HL-60/S4 (cell line): ENCODE data around the gene PAK1IP1.
"Not testable (repeated sequence)": the region's sequence is repeated elsewhere in the genome, so short reads cannot be mapped to it uniquely, and the experiment has no call there.

Experiments used
- in situ Hi-C: fragments of 300-500 bp; cut with MboI; formaldehyde crosslinking; loops from 2 replicates; pipeline ENCODE4 v1.14.3; 2022; ENCODE audit warnings: low sequenced_read_pairs

The PAK1IP1 gene

DNA sequence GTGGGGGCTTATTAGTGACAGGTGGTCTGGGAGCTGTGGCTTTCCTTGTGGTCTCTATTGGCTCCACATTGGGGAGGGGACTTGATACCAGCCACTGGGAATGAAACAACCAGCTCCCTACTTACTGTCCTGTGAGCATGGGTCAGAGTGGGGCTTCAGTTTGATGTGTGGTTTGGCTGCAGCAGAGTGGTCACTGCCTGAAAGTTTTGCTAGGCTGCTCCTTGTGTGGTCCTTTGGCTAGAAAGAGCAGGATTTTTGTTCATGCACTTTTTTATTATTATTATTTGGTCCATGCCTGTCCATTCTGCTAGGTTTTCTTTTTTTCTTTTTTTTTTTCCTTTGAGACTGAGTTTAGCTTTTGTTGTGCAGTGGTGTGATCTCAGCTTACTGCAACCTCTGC is 45.3 kb downstream of the PAK1IP1 start:
- in situ Hi-C loops = no loop called here

DNA sequence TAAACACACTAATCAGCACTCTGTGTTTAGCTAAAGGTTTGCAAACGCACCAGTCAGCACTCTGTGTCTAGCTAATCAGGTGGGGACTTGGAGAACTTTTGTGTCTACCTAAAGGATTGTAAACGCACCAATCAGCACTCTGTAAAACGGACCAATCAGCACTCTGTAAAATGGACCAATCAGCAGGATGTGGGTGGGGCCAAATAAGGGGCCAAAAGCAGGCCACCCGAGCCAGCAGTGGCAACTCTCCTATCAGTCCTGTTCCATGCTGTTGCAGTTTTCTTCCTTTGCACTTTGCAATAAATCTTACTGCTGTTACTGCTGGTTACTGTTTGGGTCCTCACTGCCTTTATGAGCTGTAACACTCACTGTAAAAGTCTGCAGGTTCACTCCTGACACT is 46.9 kb downstream of the PAK1IP1 start:
- in situ Hi-C loops = not testable (repeated sequence)

DNA sequence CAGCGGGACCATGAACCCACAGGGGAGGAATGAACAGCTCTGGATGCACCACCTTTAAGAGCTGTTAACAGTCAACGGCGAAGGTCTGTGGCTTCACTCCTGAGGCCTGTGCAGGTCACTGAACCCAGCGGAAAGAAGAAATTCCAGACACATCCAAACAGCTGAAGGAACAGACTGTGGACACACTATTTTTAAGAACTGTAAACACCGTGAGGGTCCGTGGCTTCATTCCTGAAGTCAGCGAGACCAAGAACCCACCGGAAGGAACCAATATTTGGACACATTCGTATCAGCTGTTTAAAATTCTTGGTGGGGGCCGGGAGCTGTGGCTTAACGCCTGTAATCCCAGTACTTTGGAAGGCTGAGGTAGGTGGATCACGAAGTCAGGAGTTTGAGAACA is 47.5 kb downstream of the PAK1IP1 start:
- in situ Hi-C loops = no loop called here

DNA sequence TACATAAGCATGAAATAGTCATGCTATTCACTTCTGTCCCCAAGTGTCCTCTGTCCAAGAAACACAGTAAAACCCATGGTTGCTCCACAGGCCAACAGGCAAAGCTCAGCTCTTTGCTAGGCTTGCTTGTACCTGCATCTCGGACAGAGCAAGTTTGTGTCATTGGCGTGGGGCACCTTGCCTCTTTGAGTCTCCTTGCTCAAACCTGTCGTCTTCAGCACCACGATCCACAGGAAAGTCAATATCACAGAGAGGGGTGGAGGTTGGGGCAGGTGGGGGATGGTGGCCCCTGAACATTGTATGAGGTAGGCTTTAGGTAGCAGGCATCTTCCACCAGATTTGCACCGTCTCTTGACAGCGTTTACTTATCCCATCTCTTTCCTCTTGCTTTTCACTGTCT is 48.7 kb downstream of the PAK1IP1 start:
- in situ Hi-C loops = no loop called here

DNA sequence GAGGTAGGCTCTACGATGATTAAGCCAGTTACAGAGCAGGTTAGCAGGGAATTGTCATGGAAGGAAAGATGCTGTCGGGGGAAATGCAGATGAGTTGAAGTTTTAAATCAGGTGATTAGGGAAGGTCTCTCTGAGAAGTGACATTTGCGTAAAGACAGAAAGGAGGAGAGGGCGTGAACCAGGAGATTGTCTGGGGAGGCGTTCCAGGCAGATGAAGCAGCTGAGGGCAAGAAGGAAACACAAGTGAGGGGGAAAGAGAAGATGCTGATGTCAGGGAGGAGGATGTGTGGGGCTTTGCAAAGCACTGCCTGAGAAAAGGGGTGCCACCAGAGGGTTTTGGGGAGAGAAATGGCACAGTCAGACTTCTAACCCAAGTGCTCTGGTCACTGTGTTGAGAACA is 50.3 kb downstream of the PAK1IP1 start:
- in situ Hi-C loops = no loop called here

DNA sequence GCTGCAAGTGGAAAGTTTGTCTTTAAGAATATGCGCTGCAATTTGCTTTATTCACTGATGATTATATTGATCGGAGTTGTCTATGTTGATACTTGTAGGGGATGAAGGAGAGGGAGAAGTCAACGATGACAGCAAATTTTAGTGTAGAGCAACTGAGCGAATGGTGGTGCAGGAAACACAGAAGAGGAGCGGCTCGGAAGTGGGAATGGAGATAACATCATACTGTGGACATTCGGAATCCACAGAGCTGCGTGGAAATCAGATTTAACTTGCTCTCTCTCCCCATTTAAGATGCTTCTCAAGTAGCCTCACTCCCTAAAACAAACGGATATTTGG is 52.1 kb downstream of the PAK1IP1 start:
- in situ Hi-C loops = no loop called here

DNA sequence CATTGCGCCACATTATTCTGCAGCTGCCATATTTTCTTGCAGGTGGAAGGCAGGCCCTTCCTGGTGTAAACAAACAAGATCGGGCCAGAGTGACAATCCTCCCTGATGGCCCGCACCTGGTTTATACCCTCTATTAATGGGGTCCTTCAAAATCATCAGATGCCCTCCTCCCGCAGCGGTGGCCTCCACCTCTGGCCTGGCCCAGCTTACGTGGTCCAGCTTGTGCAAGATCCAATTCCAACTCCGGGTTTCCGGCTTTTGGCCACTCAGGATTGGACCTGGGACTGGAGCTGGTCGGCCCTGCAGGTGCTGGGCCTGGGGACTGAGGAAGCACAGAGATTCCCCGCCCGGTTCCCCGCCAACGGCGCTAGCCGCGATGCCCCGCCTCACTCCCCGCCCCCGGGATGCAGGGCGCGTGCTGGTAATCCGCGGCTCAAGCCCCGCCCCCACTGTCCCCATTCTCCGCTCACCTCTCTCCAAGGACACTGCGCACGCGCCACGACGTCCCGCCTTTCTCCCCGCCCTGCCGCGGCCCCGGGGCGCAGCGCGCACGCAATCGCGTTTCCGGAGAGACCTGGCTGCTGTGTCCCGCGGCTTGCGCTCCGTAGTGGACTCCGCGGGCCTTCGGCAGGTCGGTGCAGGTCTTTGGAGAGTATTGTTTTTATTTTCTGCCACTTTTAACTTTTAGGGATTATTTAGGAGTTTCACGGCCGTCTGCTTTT is 52.6 kb downstream of the PAK1IP1 start, which contains the start of gene TMEM14B:
Gene TMEM14B, plus strand, starts transcription at position 555 of the 722 bp plus-strand sequence. CDS start 1,441 bp downstream, outside the sequence.
- in situ Hi-C loops = no loop called here

DNA sequence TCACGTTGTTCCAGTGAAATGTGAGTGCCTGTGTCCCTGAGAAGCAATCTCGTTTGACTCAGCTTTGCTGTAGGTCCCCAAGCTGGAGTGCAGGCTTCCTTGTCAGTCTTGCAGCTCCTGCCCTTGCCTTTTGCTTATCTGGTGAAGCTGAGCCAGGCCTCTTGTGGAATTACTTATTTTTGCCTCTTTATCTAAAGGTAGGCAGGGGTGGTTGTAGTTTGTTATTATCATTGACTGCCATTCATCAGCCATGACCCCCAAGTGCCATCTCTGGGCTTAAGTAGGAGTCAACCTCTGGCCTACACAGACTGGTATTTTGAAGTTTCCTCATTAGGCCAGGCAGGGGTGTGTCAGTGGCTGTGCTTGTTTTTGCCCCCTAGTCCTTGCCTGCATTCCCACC is 55.0 kb downstream of the PAK1IP1 start:
- in situ Hi-C loops = no loop called here

DNA sequence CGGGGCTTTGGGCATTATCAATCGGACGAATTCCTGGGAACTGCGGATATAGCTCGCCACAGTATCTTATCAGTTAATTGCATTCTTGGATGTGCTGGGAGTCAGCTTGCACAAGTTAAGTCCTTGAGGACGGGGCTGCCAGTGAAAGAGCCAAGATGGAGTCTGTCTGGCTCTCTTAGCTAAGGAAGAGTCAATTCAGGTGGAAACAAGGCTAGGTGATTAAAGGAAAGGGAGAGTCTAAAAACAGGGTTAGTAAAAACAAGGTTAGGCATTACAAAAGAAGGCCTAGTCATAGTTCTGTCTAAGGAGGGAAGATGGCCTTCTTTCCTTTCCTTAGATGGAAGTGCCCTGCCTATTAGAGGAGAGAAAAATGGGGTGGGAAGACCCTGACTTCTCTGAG is 55.8 kb downstream of the PAK1IP1 start:
- in situ Hi-C loops = not testable (repeated sequence)

DNA sequence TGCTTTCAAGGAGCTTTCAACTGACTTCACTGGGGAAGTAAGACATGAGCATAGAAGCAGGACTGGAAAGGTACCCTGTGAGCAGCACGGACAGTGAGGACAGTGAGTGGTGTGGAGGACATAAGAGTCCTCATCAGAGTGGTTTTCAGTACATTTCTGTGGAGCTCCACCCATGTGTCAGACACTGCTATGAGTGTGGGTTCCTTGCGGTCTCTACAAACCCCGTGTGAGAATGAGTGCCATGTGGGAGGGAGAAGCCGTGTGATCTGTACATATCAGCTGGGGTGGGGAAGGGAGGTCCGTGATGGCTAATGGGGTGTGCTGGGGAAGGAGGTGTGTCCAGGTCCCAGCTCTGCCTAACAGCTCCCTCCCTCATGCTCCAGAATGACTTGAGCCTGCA is 57.0 kb downstream of the PAK1IP1 start:
- in situ Hi-C loops = not testable (repeated sequence)

DNA sequence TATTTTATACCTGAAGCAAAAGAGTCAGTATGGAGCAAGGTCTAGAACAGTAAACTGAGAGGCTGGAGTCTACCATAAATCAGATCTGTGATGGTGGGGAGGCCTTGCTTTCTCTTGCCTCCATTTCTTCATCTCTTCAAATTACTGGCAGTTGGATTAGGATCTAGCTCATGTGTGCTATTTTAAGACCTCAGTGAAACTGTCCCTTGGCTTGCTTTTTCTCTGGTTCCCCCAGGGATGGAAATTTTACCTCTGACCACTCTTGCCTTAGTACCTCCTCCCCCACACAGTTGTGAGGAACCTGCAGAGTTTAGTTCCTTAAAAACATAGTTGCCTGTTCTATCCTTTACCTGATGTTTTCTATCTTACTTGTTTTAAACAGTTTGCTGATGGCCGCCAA is 61.3 kb downstream of the PAK1IP1 start:
- in situ Hi-C loops = no loop called here
